Anterior cingulate cortex (tissue), 58 donors: Measurements from ENCODE around the gene HES4.
"Not testable (repeated sequence)": the region's sequence is repeated elsewhere in the genome, so short reads cannot be mapped to it uniquely, and the experiment has no call there.

Experiments
- DNase-seq, 58 donors: peaks; one replicate each; lab custom pipeline; 2025; lab: John Stamatoyannopoulos, UW

The HES4 gene

GRCh38 chr1:1019122-1019999 lies 19.5 kb upstream of the HES4 start:
- DNase-seq = peak in 52 of 58 donors; percentile 46 to 86 (median 74)

DNA sequence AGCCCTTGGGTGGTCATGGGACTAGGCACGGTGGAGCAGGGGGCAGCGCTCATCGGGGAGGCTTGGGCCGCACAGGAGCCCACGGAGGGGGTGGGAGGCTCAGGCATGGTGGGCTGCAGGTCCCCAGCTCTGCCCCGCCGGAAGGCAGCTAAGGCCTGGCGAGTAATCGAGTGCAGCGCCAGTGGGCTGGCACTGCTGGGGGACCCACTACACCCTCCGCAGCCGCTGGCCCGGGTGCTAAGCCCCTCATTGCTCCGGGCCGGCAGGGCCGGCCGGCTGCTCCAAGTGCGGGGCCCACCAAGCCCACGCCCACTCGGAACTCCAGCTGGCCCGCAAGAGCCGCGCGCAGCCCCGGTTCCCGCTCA lies 18.4 kb upstream of the HES4 start:
- not testable (repeated sequence) for DNase-seq

DNA sequence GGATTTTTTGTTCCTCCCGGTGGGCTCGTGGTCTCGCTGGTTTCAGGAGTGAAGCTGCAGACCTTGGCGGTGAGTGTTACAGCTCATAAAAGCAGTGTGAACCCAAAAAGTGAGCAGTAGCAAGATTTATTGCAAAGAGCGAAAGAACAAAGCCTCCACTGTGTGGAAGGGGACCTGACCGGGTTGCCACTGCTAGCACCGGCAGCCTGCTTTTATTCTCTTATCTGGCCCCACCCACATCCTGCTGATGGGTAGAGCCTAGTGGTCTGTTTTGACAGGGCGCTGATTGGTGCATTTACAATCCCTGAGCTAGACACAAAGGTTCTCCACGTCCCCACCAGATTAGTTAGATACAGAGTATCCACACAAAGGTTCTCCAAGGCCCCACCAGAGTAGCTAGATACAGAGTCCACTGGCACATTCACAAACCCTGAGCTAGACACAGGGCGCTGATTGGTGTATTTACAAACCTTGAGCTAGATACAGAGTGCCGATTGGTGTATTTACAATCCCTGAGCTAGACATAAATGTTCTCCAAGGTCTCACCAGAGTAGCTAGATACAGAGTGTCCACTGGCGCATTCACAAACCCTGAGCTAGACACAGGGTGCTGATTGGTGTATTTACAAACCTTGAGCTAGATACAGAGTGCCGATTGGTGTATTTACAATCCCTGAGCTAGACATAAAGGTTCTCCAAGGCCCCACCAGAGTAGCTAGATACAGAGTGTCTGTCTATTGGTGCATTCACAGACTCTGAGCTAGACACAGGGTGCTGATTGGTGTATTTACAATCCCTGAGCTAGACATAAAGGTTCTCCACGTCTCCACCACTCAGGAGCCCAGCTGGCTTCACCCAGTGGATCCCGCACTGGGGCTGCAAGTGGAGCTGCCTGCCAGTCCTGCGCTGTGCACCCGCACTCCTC lies 17.8 kb upstream of the HES4 start:
- not testable (repeated sequence) for DNase-seq

GRCh38 chr1:1014799-1015681 lies 15.1 kb upstream of the HES4 start:
- no peak for DNase-seq

GRCh38 chr1:1013922-1014648 lies 14.2 kb upstream of the HES4 start:
- no peak for DNase-seq

DNA sequence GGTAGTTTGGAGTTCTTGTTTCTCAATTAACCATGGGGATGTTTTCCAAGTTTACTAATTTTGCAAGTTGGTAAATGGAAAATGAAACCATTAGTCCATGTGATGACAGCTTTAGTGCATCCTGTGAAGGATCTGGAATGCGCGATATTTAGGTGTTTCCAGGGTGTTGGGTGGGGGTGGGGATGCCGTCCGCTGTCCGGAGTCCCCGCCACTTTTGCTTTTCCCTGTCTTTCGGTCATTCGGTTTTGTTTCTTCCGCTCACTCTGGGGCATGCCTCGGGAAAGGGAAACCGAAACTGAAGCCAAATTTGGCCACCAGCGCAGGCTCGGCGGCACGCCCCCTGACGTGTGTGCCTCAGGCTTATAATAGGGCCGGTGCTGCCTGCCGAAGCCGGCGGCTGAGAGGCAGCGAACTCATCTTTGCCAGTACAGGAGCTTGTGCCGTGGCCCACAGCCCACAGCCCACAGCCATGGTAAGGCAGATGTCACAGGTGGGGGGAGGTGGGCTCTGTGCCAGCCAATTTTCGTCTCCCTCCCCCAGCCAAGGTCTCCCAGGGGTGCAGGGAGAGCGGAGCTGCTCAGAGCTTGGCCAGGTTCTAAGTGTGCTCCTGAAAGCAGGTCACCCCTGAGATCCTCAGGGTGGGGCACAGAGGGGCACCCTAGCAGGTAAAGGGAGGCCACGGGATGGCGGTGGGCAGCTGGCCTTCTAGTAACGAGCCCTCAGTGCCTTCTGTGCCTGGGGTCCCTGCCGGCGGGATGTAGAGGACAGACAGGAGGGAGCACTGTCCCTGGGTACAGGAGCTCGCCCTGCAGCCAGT lies 13.4 kb upstream of the HES4 start, which contains the start of gene ISG15:
TSS of gene ISG15 (plus strand) at position 393 of the 817 bp plus-strand sequence. CDS start at position 470, 77 bp downstream.
- peak in 54 of 58 donors; percentile 40 to 87 (median 69) for DNase-seq

GRCh38 chr1:1012736-1013104 lies 12.8 kb upstream of the HES4 start:
- DNase-seq = not testable (repeated sequence)

DNA sequence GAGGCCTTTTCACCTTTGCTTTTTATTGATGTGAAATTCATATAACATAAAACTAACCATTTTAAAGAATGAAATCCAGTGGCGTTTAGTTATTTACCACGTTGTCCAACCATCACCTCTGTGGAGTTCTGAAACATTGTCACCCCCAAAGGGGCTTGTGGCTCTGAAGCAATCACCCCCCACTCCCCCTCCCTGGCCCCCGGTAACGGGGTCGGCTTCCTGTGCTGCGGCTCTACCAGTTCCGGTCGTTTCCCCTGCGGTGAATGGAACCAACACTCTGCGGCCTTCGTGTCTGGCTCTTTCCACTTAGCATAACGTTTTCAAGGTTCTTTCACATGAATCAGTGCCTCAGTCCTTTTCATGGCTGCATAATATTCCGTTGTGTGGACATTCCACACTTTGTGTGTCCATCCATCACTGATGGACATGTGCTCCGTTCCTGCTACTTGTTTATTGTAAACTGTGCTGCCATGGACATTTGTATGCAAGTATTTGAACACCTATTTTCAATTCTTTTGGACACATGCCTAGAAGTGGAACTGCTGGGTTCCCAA lies 11.6 kb upstream of the HES4 start:
- no peak for DNase-seq

DNA sequence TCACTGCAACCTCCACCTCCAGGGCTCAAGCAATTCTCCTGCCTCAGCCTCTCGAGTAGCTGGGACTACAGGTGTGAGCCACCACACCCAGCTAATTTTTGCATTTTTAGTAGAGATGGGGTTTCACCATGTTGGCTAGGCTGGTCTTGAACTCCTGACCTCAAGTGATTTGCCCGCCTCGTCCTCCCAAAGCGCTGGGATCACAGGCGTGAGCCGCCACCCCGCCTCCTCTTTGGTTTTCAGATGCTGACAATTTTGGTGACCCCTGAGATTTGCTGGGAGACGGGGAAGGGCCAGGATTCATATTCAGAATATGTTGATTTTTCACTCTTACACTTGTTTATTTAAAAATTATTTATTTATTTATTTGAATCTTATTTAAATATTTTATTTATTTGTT lies 10.2 kb upstream of the HES4 start:
- not testable (repeated sequence) for DNase-seq

- no peak for DNase-seq
Observed at GRCh38 chr1:1006305-1007159, 6.6 kb upstream of the HES4 start.

DNA sequence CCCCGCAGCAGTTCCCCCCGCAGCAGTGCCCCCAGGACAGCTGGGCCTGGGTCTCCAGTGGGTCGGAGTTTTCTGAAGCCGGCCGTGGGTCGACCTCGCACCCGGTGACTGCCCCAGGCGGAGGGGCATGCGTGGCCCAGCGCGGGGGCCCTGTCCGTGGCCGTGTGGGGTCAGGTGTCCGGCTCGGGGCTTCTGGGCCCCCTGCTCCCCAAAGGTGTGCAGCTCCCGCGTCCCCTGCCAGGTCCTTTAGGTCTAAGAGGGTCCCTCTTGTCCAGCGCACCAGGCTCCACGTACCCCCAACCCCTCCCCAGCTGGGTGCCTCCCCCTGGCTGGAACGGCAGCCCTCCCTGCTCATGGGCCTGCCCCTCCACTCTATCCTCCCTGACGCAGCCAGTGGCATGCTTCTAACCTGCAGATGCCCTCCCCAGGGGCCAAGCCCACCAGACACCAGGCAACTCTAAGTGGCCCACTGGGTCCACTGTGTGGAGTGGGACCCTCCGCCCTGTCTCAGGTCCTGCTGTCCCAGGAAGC lies 5.9 kb upstream of the HES4 start:
- DNase-seq = no peak

- no peak for DNase-seq
Observed at GRCh38 chr1:1004780-1005697, 5.1 kb upstream of the HES4 start.

- DNase-seq = no peak
Observed at GRCh38 chr1:1004420-1004779, 4.5 kb upstream of the HES4 start.

GRCh38 chr1:1003618-1004419 lies 3.9 kb upstream of the HES4 start:
- DNase-seq = no peak

GRCh38 chr1:1001057-1001783 lies 1.3 kb upstream of the HES4 start:
- DNase-seq = no peak
